ENCODE results near the gene ARHGAP24.

- TF ChIP-seq POLR2A (IDR thresholded peaks at IDR 0.05) (no peak), CTCF (IDR thresholded peaks at IDR 0.05) (no peak)
Measured at GRCh38 chr4:85669204-85669603, 194.3 kb downstream of the ARHGAP24 start.
